Muscle layer of colon (tissue), 2 donors: ENCODE measurements around the gene KIRREL1.

Source experiments
- H3K27ac ChIP-seq: one replicate; pipeline ENCODE4 v1.7.0; 2013; ENCODE audit warnings: low read depth, mild to moderate bottlenecking, low read length, moderate library complexity
- H3K27me3 ChIP-seq, 2 donors: one replicate each; pipeline ENCODE4 v1.7.0; 2013; ENCODE audit warnings: low read length in 2 of 2, mild to moderate bottlenecking in 2 of 2; ENCODE audit not compliant: insufficient read depth in 2 of 2, control insufficient read depth in 1 of 2
- H3K36me3 ChIP-seq: one replicate; pipeline ENCODE4 v1.7.0; 2013; ENCODE audit warnings: mild to moderate bottlenecking, low read length; ENCODE audit not compliant: insufficient read depth
- H3K4me1 ChIP-seq: one replicate; pipeline ENCODE4 v1.7.0; 2013; ENCODE audit warnings: mild to moderate bottlenecking, low read length; ENCODE audit not compliant: insufficient read depth
- H3K4me3 ChIP-seq, 2 donors: one replicate each; pipeline ENCODE4 v1.7.0; 2013; ENCODE audit warnings: low read length in 2 of 2, low read depth in 1 of 2, mild to moderate bottlenecking in 1 of 2, moderate library complexity in 1 of 2
- H3K9ac ChIP-seq: one replicate; pipeline ENCODE4 v1.7.0; 2013; ENCODE audit warnings: low read length
- H3K9me3 ChIP-seq: one replicate; pipeline ENCODE4 v1.7.0; 2013; ENCODE audit warnings: mild to moderate bottlenecking, low read length
- donor health status: abdominal sarcoma.
- donor health status: Adenocarcinoma of cecum.

The KIRREL1 gene

GRCh38 chr1:158039380-158039779, 45.9 kb downstream of the KIRREL1 start:
- no peaks in the 10 kb centered on the region for H3K36me3 ChIP-seq
- H3K9me3 ChIP-seq = no peaks in the 10 kb centered on the region
- peaks cover 34% of the 10 kb centered on the region for H3K4me1 ChIP-seq
- no peak overlapping the region for H3K9ac ChIP-seq
- no peaks in the 10 kb centered on the region for H3K27me3 ChIP-seq
- no peak overlapping the region for H3K4me3 ChIP-seq
- H3K27ac ChIP-seq = no peak overlapping the region

- no peaks in the 10 kb centered on the region for H3K36me3 ChIP-seq
- no peaks in the 10 kb centered on the region for H3K9me3 ChIP-seq
- no peaks in the 10 kb centered on the region for H3K27me3 ChIP-seq
- no peak overlapping the region for H3K9ac ChIP-seq
- H3K4me1 ChIP-seq = peaks cover 41% of the 10 kb centered on the region
- H3K27ac ChIP-seq = no peak overlapping the region
- no peak overlapping the region for H3K4me3 ChIP-seq
Measured at GRCh38 chr1:158040323-158040722, 46.9 kb downstream of the KIRREL1 start.

GRCh38 chr1:158043232-158043631, 49.8 kb downstream of the KIRREL1 start:
- H3K9ac ChIP-seq = no peak overlapping the region
- no peak overlapping the region for H3K4me3 ChIP-seq
- H3K36me3 ChIP-seq = no peaks in the 10 kb centered on the region
- H3K9me3 ChIP-seq = no peaks in the 10 kb centered on the region
- no peak overlapping the region for H3K27ac ChIP-seq
- peaks cover 52% of the 10 kb centered on the region for H3K4me1 ChIP-seq
- no peaks in the 10 kb centered on the region for H3K27me3 ChIP-seq

- H3K4me3 ChIP-seq = no peak overlapping the region
- H3K9me3 ChIP-seq = no peaks in the 10 kb centered on the region
- no peak overlapping the region for H3K9ac ChIP-seq
- H3K4me1 ChIP-seq = peaks cover 53% of the 10 kb centered on the region
- no peak overlapping the region for H3K27ac ChIP-seq
- no peaks in the 10 kb centered on the region for H3K36me3 ChIP-seq
- no peaks in the 10 kb centered on the region for H3K27me3 ChIP-seq
Measured at GRCh38 chr1:158045639-158046038, 52.2 kb downstream of the KIRREL1 start.

GRCh38 chr1:158046715-158047510, 53.5 kb downstream of the KIRREL1 start:
- Histone ChIP-seq H3K27ac (no peak overlapping the region), H3K4me1 (peaks cover 53% of the 10 kb centered on the region), H3K27me3 (no peaks in the 10 kb centered on the region), H3K36me3 (no peaks in the 10 kb centered on the region), H3K4me3 (no peak overlapping the region), H3K9me3 (no peaks in the 10 kb centered on the region), H3K9ac (no peak overlapping the region)

- Histone ChIP-seq H3K4me1 (peaks cover 47% of the 10 kb centered on the region), H3K27me3 (no peaks in the 10 kb centered on the region), H3K9ac (no peak overlapping the region), H3K36me3 (no peaks in the 10 kb centered on the region), H3K9me3 (no peaks in the 10 kb centered on the region), H3K27ac (no peak overlapping the region), H3K4me3 (no peak overlapping the region)
Measured at GRCh38 chr1:158048371-158049067, 55.1 kb downstream of the KIRREL1 start.

- Histone ChIP-seq H3K36me3 (no peaks in the 10 kb centered on the region), H3K9ac (no peak overlapping the region), H3K4me1 (peaks cover 51% of the 10 kb centered on the region), H3K27me3 (no peaks in the 10 kb centered on the region), H3K27ac (no peak overlapping the region), H3K4me3 (no peak overlapping the region), H3K9me3 (no peaks in the 10 kb centered on the region)
Measured at GRCh38 chr1:158049853-158050252, 56.4 kb downstream of the KIRREL1 start.

GRCh38 chr1:158053276-158053675, 59.8 kb downstream of the KIRREL1 start:
- Histone ChIP-seq H3K27ac (no peak overlapping the region), H3K4me1 (peaks cover 21% of the 10 kb centered on the region), H3K36me3 (peaks cover 5% of the 10 kb centered on the region), H3K9me3 (no peaks in the 10 kb centered on the region), H3K4me3 (no peak overlapping the region), H3K27me3 (no peaks in the 10 kb centered on the region), H3K9ac (no peak overlapping the region)

- Histone ChIP-seq H3K4me1 (peaks cover 14% of the 10 kb centered on the region), H3K27me3 (no peaks in the 10 kb centered on the region), H3K9ac (no peak overlapping the region), H3K36me3 (peaks cover 5% of the 10 kb centered on the region), H3K9me3 (no peaks in the 10 kb centered on the region), H3K27ac (no peak overlapping the region), H3K4me3 (no peak overlapping the region)
Measured at GRCh38 chr1:158054721-158055120, 61.3 kb downstream of the KIRREL1 start.

GRCh38 chr1:158055854-158056253, 62.4 kb downstream of the KIRREL1 start:
- Histone ChIP-seq H3K9ac (no peak overlapping the region), H3K27ac (no peak overlapping the region), H3K4me3 (no peak overlapping the region), H3K9me3 (no peaks in the 10 kb centered on the region), H3K27me3 (no peaks in the 10 kb centered on the region), H3K4me1 (peaks cover 8% of the 10 kb centered on the region), H3K36me3 (peaks cover 5% of the 10 kb centered on the region)

- H3K9me3 ChIP-seq = no peaks in the 10 kb centered on the region
- H3K4me3 ChIP-seq = no peak overlapping the region
- H3K36me3 ChIP-seq = peaks cover 5% of the 10 kb centered on the region
- no peak overlapping the region for H3K27ac ChIP-seq
- H3K4me1 ChIP-seq = peaks cover 8% of the 10 kb centered on the region
- H3K27me3 ChIP-seq = no peaks in the 10 kb centered on the region
- no peak overlapping the region for H3K9ac ChIP-seq
Measured at GRCh38 chr1:158056498-158056897, 63.1 kb downstream of the KIRREL1 start.
